DOHH2 (cell line): ENCODE measurements around the gene NPFFR1.

Source experiments
- CTCF ChIP-seq: fragments of 200-600 bp; sonication (generic); IDR thresholded peaks from one replicate; pipeline ENCODE4 v1.5.1; 2014; ENCODE audit warnings: antibody characterized with exemption, mild to moderate bottlenecking, low read depth, low read length; ENCODE audit not compliant: poor library complexity, severe bottlenecking
- EZH2phosphoT487 ChIP-seq: fragments of 200-600 bp; sonication (generic); IDR thresholded peaks from 2 replicates; pipeline ENCODE4 v1.6.1; 2017; ENCODE audit warnings: borderline replicate concordance, mild to moderate bottlenecking, antibody characterized with exemption, low read length, moderate library complexity, mixed read lengths

- TF ChIP-seq CTCF (no peak), EZH2phosphoT487 (no peak)
These were observed 3.7 kb downstream of the NPFFR1 start for GRCh38 chr10:70280099-70280498.
